ENCODE data around the gene HS6ST3.

Gene HS6ST3

GRCh38 chr13:96621634-96622183 is 531.8 kb downstream of the HS6ST3 start:
- no peak for TF ChIP-seq CTCF (IDR thresholded peaks at IDR 0.05; ENCODE audit: low read length, missing control alignments)
- no peak for DNase-seq (ENCODE audit: low read depth)
- H3K4me3 ChIP-seq (replicated peaks; ENCODE audit: low read depth, low read length), result no peak overlapping the region

GRCh38 chr13:96629331-96629730 is 539.4 kb downstream of the HS6ST3 start:
- no peak overlapping the region for H3K4me3 ChIP-seq (replicated peaks; ENCODE audit: low read depth, low read length)
- TF ChIP-seq CTCF (IDR thresholded peaks at IDR 0.05; ENCODE audit: low read length, missing control alignments), result no peak
- peak; percentile 7 for DNase-seq (ENCODE audit: low read depth)

GRCh38 chr13:96632536-96633320 is 542.8 kb downstream of the HS6ST3 start:
- TF ChIP-seq CTCF (IDR thresholded peaks at IDR 0.05; ENCODE audit: low read length, missing control alignments), result no peak
- no peak overlapping the region for H3K4me3 ChIP-seq (replicated peaks; ENCODE audit: low read depth, low read length)
- DNase-seq (ENCODE audit: low read depth), result peak; percentile 23

- DNase-seq (ENCODE audit: low read depth), result no peak
- H3K4me3 ChIP-seq (replicated peaks; ENCODE audit: low read depth, low read length), result no peak overlapping the region
Measured at GRCh38 chr13:96636001-96636709, 546.2 kb downstream of the HS6ST3 start.

GRCh38 chr13:96637039-96637438 is 547.1 kb downstream of the HS6ST3 start:
- H3K4me3 ChIP-seq (replicated peaks; ENCODE audit: low read depth, low read length), result no peak overlapping the region
- no peak for TF ChIP-seq CTCF (IDR thresholded peaks at IDR 0.05; ENCODE audit: low read length, missing control alignments)
- DNase-seq (ENCODE audit: low read depth), result no peak

More at GRCh38 chr13:96636001-96636709, 546.2 kb downstream of the HS6ST3 start:
- TF ChIP-seq CTCF (IDR thresholded peaks at IDR 0.05; ENCODE audit: low read length, missing control alignments), result no peak

GRCh38 chr13:96646101-96646500 is 556.2 kb downstream of the HS6ST3 start:
- no peak for DNase-seq (ENCODE audit: low read depth)
- H3K4me3 ChIP-seq (replicated peaks; ENCODE audit: low read depth, low read length), result no peak overlapping the region
- TF ChIP-seq CTCF (IDR thresholded peaks at IDR 0.05; ENCODE audit: low read length, missing control alignments), result no peak
